GM19240 (cell line): Measurements from ENCODE around the gene FUT8.

Experiments
- DNase-seq: peaks from one replicate; pipeline ENCODE4 v3.0.0; 2011; ENCODE audit warnings: low spot score; ENCODE audit not compliant: insufficient read length

Gene FUT8

DNA sequence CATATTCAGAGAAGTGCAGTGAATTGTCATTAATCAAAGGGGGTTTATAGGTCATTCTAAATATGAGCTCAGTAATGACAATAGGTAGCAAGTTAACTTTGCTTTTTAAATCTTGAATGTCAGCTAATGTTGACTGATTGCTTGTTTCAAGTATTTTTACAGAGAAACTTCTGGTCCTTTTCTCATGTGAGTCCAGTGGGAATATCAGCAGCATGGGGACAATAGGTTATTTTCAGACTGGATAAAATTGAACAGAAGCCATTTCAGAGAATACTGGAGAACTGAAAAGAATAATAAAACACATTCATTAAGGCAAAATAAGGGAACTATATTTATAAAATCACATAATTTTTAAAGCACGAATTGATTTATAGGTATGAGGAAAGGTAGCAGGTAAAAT lies 78.7 kb downstream of the FUT8 start:
- no peak for DNase-seq

DNA sequence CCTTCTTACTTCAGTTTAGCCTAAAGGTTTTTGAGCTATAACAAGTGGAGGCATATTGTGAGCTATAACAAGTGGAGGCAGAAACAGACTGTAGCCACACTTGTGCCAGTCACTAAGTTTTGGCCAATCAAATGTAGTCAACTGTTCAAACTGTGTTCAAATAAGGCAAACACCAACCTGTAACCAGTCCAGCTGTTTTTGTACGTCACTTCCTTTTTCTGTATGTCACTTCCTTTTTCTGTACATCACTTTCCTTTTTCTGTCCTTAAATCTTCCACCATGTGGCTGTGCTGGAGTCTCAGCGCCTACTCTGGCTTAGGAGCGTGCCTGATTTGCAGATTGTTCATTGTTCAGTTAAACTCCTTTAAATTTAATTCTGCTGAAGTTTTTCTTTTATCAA lies 79.7 kb downstream of the FUT8 start:
- DNase-seq = no peak

DNA sequence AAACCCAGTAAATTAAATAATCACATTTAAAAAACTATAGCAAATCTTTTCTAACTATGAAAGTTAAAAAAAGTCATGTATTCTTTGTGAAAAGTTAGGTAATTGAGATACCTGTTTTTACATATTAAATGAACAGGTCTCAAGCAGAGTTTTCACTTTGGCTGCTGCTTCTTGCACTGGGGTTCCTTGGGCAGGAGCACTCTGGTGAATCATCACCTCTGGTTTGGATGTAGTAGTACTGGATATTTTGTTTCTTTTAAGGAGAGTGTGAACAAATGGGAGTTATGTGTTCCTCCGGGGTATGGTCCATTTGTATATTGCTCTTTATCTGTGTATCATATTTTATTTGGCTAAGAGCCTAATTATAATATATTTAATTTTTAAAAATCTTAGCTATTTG lies 82.7 kb downstream of the FUT8 start:
- DNase-seq = no peak

DNA sequence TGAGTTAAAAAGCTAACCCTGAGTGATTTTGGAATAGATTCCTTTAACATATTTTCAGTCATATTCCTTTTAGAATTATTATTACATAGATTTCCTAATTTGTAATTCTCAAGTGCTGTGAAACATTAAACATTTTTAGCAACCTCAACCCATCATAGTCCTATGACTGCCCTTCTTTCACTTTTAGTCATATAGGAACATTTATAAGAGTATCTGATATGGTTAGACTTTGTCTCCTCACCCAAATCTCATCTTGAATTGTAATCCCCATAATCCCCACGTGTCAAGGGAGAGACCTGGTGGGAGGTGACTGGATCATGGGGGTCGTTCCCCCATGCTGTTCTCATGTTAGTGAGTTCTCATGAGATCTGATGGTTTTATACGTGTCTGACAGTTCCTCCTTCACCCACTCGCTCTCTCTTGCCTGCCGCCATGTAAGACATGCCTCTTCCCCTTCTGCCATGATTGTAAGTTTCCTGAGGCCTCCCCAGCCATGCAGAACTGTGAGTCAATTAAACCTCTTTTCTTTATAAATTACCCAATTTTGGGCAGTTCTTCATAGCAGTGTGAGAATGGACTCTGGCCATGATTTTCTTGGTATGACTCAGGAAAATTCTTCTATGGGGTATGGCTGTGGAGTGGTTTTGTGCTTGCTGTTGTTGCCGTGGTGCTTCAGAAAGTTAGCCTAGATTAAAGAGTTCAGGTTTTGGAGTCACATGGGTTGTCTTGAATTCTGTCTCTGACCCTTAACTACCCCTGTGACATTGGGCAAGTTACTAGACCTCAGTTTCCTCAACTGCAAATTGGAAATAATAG lies 83.9 kb downstream of the FUT8 start:
- no peak for DNase-seq

DNA sequence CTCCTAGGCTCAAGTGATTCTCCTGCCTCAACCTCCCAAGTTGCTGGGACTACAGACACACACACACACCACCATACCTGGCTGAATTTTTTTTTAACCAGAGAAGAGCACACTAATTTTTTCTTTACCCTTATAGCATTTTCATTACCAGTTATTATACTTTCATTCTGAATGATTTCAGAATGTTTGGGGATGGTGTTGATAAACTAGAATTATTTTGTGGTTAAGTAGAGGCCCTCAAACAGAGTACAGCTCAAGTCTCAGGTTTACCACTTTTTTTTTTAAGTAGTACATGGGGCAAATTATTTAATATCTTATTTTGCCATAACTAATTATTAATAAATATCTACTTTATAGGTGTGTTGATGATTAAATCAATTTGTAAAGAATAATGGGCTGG lies 86.6 kb downstream of the FUT8 start:
- no peak for DNase-seq

DNA sequence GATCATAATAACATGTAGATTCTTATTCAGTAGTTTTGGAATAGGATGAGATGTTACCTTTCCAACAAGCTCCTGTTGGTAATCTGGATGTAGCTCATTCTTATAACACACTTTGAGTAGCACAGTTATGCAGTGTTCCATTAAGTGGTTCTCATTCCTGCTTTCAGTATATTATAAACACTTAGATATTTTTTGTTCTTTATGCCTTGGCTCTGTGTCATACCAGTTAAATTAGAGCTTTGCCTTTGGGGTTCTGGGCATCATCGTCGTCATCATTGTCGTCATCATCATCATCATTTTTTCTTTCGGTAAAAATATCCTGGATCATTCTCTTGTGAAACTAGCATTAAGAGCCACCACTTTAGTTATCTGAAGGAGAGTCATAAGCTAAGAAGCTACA lies 87.5 kb downstream of the FUT8 start:
- no peak for DNase-seq

DNA sequence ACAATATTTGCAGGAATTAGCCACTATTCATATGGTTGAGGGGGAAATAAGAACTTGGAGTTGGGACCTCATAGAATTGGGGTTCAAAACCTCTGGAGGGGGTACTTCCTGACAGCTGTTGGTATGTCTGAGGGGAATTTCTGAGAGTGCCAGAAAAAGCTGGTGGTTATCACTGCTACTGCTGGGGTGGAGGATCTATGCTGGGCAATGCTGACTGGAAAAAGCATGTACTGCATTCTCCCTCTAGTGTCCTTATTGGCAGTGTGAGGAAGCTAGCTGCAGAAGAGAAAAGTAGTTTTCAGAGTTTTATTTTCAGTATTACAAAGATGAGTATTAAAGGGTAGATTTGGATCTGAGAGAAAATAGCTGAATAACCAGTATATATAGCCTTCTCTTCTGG lies 88.8 kb downstream of the FUT8 start:
- no peak for DNase-seq

DNA sequence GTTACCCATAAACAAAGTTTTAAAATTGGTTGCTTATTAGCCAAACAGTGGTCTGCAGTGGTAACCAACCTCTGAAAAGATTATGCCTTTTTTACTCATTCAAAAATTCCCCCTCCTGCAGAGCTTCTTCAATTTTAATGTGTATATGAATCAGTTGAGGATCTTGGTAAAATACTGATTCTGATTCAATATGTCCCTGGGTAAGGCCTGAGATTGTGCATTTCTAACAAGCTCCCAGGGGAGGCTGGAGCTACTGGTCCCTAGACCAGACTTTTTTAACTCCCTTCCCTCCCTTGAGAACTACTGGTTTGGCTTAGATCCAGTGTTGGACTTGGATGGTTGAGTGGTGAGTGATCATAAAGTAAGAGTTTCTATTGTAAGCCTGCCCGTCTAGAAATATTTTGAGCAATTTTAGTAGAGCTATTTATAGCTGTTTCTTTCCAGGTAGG lies 90.2 kb downstream of the FUT8 start:
- no peak for DNase-seq

DNA sequence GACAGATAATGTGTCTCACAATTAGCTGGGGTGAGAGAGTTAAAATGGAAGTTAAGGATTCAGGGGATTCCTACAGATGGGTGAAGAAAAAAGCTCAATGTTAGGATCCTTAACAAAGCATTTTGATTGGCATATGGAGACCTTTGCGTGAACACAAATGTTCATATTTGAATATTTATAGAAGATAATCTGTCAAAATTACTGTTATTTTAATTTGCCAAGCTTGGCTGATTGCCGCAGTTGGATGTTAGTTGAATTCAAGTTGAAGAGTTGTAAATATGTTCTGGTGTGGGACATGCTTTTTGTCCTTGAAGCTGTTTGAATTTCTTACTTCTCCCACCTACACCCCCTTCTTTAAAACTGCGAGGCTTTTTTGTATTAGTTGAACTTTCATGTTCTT lies 91.2 kb downstream of the FUT8 start:
- DNase-seq = no peak

DNA sequence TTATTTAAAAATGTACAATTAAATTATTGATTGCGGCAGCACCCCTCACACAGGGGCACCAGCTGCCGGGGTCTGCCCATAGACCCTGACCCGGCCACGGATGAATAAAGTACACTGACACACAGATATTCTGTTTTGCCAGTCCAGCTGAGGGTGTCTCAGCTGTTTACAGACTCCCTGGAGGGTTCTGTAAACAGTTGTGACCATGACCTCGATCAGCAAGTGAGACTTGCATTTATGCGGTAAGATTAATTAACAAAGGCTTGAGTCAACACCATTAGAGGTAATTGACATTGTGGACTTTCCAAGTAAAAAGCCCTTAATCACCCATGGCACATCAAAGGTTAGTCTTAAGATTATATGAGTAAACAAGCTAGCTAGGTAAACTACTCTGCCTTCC lies 94.3 kb downstream of the FUT8 start:
- DNase-seq = no peak

DNA sequence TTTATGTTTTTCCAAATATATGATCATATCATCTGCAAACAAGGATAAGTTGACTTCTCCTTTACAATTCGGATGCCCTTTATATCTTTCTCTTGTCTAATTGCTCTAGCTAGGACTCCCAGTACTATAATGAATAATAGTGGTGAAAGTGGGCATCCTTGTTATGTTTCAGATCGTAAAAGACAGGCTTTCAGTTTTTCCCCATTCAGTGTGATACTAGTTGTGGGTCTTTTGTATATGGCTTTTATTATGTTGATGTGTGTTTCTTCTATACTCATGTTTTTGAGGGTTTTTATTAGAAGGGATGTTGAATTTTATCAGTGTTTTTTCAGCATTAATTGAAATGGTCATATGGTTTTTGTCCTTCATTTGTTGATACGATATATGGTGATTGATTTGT lies 97.3 kb downstream of the FUT8 start:
- no peak for DNase-seq

DNA sequence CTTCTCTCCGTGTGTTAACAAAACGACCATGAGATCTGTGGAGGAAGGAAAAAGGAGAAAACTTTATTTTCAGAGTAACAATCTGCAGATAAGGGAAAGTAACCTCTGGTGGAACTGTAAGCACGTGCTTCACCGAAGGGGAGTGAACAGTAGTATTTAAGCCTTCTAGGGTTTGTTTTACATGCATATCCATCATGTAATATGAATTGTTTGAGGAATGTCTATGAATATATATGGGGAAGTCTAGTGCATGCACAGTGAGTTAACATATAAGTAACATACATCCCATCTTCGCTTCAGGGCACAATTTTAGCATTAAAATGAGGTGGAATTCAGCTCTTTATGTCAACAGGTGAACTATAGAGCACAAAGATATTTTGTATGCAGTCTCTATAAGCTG lies 101.1 kb downstream of the FUT8 start:
- DNase-seq = no peak

DNA sequence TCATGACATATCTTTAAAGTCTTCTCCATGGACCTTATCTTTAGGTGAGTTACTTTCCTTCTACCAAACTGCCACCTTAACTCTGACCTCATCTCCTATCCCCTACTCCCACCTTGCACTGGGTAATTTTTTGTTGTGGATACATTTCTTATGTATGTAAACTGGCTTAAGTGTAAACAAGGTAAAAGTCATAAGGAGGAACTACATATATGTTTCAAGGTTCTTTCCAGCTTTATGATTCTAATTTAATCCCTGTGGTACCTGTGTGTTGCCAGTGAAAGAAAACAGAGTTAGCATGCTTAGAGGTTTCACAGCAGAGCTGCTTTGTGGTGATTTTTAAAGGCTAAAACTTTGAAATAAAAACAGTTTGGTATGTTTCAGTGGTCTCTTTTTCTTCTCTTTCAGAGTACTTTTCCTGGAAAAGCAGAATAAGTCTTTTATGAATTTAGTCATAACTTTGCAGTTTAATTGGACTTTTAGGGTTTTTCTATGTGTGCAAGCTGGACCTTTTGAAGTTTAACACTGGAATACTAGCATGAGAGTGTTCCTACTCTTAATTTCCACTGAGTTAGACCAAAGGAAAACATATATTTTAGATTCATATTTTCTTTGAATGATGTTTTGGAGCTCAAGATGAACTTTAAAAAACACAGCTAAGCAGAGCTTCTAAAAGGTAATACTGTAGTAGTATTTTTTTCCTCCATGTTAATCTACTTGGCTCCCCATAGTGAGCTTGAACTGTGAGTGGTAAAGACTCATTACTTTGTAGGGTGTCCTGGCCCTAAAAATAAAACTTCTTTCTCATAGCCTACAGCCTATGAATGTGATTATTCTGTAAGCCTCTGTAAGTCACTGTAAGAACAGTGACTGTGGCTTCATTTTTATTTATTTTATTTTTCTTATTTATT lies 105.4 kb downstream of the FUT8 start:
- no peak for DNase-seq

DNA sequence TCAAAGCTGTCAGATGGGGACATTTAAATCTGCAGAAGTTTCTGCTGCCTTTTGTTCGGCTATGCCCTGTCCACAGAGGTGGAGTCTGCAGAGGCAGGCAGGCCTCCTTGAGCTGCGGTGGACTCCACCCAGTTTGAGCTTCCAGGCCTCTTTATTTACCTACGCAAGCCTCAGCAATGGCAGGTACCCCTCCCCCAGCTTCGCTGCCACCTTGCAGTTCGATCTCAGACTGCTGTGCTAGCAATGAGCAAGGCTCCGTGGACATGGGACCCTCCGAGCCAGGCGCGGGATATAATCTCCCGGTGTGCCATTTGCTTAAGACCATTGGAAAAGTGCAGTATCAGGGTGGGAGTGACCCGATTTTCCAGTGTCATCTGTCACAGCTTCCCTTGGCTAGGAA lies 115.5 kb downstream of the FUT8 start:
- DNase-seq = no peak

DNA sequence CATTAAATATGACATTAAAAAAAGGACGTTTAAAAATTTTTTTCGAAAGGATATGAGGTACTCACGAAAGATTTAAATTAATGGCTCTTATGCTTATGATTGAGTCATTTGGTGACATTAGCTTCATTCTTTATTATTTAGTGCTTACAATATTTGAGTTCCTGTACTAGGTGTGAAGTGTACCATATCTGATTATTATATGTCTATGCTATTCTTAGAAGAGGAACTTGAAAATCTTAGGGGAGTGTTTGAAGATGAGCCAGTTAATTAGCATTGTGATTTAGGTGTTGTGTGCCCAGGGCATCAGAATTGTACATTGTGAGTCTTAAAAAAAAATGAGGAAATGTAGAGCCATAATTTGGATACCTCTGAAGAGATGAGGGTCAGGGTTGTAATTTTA lies 118.6 kb downstream of the FUT8 start:
- no peak for DNase-seq

DNA sequence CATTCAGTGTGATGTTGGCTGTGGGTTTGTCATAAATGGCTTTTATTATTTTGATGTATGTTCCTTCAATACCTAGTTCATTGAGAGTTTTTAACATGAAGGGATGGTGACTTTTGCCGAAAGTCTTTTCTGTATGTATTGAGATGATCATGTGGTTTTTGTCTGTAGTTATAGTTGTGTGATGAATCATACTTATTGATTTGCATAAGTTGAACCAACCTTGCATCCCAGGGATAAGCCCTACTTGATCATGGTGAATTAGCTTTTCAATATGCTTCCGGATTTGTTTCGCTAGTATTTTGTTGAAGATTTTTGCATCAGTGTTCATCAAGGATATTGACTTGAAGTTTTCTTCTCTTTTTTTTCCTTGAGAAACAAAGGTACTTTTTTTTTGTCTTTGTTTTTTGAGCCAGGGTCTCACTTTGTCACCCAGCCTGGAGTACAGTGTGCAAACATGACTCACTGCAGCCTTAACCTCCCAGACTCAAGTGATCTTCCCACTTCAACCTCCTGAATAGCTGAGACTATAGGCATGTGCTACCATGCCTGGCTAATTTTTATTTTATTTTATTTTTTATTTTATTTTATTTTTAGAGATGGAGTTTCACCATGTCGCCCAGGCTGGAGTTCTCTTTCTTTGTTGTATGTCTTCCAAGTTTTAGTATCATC lies 121.3 kb downstream of the FUT8 start:
- DNase-seq = no peak

DNA sequence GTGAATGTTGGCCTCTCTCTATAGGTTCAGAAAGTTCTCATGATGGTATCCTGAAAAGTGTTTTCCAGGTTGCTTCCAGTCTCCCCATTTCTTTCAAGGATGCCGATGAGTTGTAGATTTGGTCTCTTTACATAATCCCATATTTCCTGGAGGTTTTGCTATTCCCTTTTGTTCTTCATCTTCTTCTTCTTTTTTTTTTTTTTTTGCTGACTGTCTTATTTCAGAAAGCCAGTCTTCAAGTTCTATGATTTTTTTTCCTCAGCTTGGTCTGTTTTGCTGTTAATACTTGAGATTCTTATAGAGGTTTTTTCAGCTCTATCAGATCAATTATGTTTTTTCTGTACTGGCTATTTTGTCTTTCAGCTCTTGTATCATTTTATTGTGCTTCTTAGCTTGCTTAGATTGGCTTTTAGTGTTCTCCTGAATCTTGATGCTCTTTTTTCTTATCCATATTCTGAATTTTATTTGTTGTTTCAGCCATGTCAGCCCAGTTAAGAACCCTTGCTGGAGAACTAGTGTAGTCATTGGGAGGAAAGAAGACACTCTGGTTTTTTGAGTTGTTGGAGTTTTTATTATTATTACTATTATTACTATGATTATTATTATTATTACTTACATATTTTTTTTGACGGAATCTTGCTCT lies 124.4 kb downstream of the FUT8 start:
- no peak for DNase-seq

DNA sequence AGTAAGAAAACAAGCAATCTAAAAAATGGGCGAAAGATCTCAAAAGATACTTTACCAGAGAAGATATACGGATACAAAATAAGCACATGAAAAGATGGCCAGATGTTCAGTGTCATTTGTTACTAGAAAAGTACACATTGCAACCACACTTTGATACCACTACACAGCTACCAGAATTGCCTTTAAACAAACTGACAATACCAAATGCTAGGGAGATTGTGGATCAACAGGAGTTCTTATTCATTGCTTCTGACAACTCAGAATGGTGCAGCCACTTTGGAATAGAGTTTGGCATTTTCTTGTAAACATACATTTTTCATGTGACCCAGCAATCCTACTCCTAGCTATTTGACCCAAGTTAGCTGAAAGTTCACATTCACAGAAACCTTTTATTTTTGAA lies 136.3 kb downstream of the FUT8 start:
- DNase-seq = no peak

DNA sequence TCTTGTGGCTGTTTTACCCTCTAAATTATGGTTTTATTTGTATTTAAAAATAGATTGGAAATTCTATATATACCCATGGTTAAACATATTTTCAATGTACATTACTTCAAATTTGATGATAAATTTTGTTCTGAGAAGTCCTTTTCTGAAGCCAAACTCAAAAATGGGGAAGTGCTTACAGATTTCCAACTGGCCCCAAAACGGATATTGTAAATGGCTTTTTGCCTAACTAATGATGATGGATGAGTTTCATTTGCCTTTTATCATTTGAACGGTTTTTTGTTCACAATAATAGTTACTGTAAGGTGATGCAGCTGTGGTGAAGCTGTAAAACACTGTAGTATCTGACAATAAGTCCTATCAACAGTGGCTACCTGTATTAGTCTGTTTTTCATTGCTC lies 136.9 kb downstream of the FUT8 start:
- DNase-seq = no peak

DNA sequence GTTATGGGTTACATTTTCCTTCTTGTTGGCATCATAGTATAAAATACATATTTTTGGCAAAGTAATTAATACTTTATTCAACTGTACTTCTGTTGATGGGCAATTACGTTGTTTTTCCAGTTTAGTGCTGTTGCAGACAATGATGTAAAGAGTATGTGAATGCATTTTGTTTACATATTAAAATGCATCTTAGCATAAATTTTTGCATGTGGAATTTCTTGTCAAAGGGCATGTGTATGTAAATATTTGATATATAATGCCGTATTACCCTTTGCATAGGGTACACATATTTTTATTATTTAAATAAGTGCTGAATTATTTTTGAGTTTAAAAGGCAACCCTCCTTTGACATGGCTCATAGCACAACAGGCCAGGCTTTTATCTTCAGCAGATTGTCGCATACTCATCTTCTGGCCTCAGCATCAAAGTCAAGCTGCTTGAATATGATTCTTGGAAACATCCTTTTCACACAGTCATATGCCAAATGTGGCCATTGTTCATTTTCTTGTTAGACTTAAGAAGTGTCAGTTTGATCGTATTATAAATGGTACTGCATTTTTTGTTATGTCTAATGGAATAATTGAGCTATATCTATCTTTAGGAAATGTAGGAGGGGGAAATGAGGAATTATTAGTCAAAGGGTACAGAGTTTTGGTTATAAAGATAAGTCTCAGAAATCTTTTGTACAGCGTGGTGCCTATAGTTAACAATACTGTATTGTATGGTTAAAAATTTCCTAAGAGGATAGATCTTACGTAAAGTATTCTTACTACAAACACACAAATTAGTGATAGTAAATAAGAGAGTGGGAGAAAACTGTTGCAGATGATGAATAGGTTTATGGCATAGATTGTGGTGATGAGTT lies 138.5 kb downstream of the FUT8 start:
- no peak for DNase-seq

DNA sequence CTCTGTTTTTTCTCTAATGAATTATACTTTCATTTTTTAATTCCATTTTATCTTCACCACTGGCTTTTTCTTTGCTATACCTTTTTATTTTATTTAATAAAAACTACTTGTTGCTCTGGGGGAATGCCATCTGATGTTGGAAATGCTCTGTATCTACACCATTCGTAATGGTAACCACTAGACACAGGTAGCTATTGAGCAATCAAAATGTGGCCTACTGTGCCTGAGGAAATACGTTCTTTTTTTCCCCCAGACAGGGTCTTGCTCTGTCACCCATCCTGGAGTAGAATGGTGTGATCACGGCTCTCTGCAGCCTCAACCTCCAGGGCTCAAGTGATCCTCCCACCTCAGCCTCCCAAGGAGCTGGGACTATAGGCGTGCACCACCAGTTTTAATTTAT lies 140.2 kb downstream of the FUT8 start:
- DNase-seq = no peak
